WTC11 (cell line): Measurements from ENCODE around the gene PCDH1. TPM values are rescaled to one million over a fixed set of nuclear protein-coding genes. Genes with fewer than 3 reads are reported as not detected.

Experiments used
- ATAC-seq: fragments of 200-7000 bp; cut with Tn5 transposase; 2 replicates; pipeline ENCODE4 v1.10.0; 2021; ENCODE audit warnings: mild to moderate bottlenecking, moderate library complexity
- CTCF ChIA-PET: fragments of 300-600 bp; sonication (Branson Sonifier 250); formaldehyde crosslinking; loops from one replicate; lab custom pipeline; 2021; ENCODE audit warnings: antibody characterized with exemption; lab: Charles Lee
- POLR2A ChIA-PET: fragments of 350-600 bp; sonication (Branson Sonifier 250); formaldehyde crosslinking; loops from one replicate; lab custom pipeline; 2021; ENCODE audit warnings: antibody characterized with exemption; lab: Charles Lee
- DNase-seq: peaks from one replicate; pipeline ENCODE4 v3.0.0; 2021; ENCODE audit warnings: low spot score
- H3K27ac Mint-ChIP-seq: 2 replicates; pipeline ENCODE4 v1.8.0; 2021; ENCODE audit warnings: mixed read lengths
- H3K27me3 Mint-ChIP-seq: 2 replicates; pipeline ENCODE4 v1.8.0; 2021; ENCODE audit warnings: low read depth, mild to moderate bottlenecking, moderate library complexity, mixed read lengths
- H3K36me3 Mint-ChIP-seq: 2 replicates; pipeline ENCODE4 v1.8.0; 2021; ENCODE audit warnings: mixed read lengths
- H3K4me1 Mint-ChIP-seq: 2 replicates; pipeline ENCODE4 v1.8.0; 2022; ENCODE audit warnings: mixed read lengths
- H3K4me3 Mint-ChIP-seq: 2 replicates; pipeline ENCODE4 v1.8.0; 2021; ENCODE audit warnings: mild to moderate bottlenecking, moderate library complexity, mixed read lengths
- H3K9me3 Mint-ChIP-seq: 2 replicates; pipeline ENCODE4 v1.8.0; 2021; ENCODE audit warnings: mixed read lengths
- CBFB ChIP-seq: sonication (generic); formaldehyde crosslinking; IDR thresholded peaks from 2 replicates; pipeline ENCODE4 v1.8.1; 2022; ENCODE audit warnings: mild to moderate bottlenecking, low read depth, missing genetic modification reagents
- ELF4 ChIP-seq: sonication (generic); formaldehyde crosslinking; IDR thresholded peaks from 2 replicates; pipeline ENCODE4 v1.8.1; 2022; ENCODE audit warnings: low read depth, mild to moderate bottlenecking, moderate library complexity, missing genetic modification reagents
- ETV6 ChIP-seq: sonication (generic); formaldehyde crosslinking; IDR thresholded peaks from 2 replicates; pipeline ENCODE4 v1.8.1; 2022; ENCODE audit warnings: mild to moderate bottlenecking, missing genetic modification reagents
- FOXJ3 ChIP-seq: sonication (generic); formaldehyde crosslinking; IDR thresholded peaks from 2 replicates; pipeline ENCODE4 v1.9.0; 2021; ENCODE audit warnings: missing genetic modification reagents, mild to moderate bottlenecking, borderline replicate concordance
- GTF2I ChIP-seq: fragments of 250-450 bp; sonication (Bioruptor Pico); conservative IDR thresholded peaks from 2 replicates; pipeline ENCODE4 v1.4.0; 2021; ENCODE audit warnings: mild to moderate bottlenecking
- RORB ChIP-seq: fragments of 250-450 bp; sonication (Bioruptor Pico); IDR thresholded peaks from 2 replicates; pipeline ENCODE4 v1.9.0; 2021; ENCODE audit warnings: mild to moderate bottlenecking
- ZNF232 ChIP-seq: sonication (generic); formaldehyde crosslinking; IDR thresholded peaks from 2 replicates; pipeline ENCODE4 v1.8.0; 2022; ENCODE audit warnings: mild to moderate bottlenecking, missing genetic modification reagents
- total RNA-seq: library from RNA; stranded (reverse); gene quantifications from 3 replicates; pipeline ENCODE4 v1.2.3, GENCODE V29; 2021
- TF ChIP-seq, protein P1 (sequence below): sonication (generic); formaldehyde crosslinking; IDR thresholded peaks from 2 replicates; pipeline ENCODE4 v1.8.1; 2022; ENCODE audit warnings: low read depth, mild to moderate bottlenecking, moderate library complexity, missing genetic modification reagents, borderline replicate concordance
- TF ChIP-seq, protein P2 (sequence below): sonication (generic); formaldehyde crosslinking; IDR thresholded peaks from 2 replicates; pipeline ENCODE4 v1.8.1; 2023; ENCODE audit warnings: mild to moderate bottlenecking, missing genetic modification reagents
- TF ChIP-seq, protein P3 (sequence below): sonication (generic); formaldehyde crosslinking; IDR thresholded peaks from 2 replicates; pipeline ENCODE4 v1.8.1; 2022; ENCODE audit warnings: missing genetic modification reagents, borderline replicate concordance
- TF ChIP-seq, protein P4 (sequence below): fragments of 250-450 bp; sonication (Bioruptor Pico); IDR thresholded peaks from 2 replicates; pipeline ENCODE4 v1.9.0; 2021; ENCODE audit warnings: mild to moderate bottlenecking
- TF ChIP-seq, protein P5 (sequence below): fragments of 200-600 bp; IDR thresholded peaks from 2 replicates; pipeline ENCODE4 v1.8.0; 2022; ENCODE audit warnings: antibody characterized with exemption
- TF ChIP-seq, protein P6 (sequence below): sonication (generic); formaldehyde crosslinking; IDR thresholded peaks from 2 replicates; pipeline ENCODE4 v1.8.1; 2023; ENCODE audit warnings: mild to moderate bottlenecking, missing genetic modification reagents, moderate library complexity
- TF ChIP-seq, protein P7 (sequence below): sonication (generic); formaldehyde crosslinking; IDR thresholded peaks from 2 replicates; pipeline ENCODE4 v1.8.0; 2022; ENCODE audit warnings: mild to moderate bottlenecking, missing genetic modification reagents
- TF ChIP-seq, protein P8 (sequence below): sonication (generic); formaldehyde crosslinking; IDR thresholded peaks from 2 replicates; pipeline ENCODE4 v1.8.1; 2023; ENCODE audit warnings: mild to moderate bottlenecking, missing genetic modification reagents, borderline replicate concordance

Gene PCDH1
- total RNA-seq, 1 experiment from 2014 or later = 105 TPM

DNA sequence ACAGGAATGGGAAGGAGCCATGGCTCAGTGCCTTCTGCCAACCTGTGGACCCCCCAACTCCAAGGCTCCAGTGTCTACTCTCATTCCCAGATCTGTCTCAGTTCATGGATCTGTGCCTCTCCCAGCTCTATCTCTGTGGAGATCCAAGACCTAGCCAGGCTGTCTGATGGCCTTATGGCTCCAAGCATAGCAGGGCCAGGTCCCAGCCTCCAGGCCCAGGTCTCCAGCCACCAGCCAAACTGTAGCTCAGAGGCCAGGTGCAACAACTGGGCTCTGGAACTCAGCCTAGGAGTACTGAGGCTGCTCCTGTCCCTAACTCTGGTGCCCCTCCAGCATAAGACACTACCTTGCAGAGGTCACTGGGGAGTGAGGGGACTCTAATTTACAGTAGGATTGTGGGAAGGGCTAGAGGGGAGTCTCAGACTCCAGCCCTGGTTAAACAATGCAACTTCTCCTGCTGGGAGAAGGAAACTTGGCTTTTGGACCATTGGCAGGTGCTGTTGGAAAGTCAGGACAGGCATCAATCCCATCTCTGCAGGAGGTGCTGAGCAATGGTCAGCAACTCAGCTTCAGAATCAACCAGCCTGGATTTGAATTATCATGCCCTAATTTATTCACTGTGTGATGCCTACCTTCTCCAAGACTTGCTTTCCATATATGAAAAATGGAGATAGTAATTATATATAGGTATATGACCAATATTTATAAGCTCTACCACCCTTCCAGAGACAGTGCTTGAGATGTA, 63.0 kb downstream of the PCDH1 start (continued):
- TF ChIP-seq, protein P1, sequence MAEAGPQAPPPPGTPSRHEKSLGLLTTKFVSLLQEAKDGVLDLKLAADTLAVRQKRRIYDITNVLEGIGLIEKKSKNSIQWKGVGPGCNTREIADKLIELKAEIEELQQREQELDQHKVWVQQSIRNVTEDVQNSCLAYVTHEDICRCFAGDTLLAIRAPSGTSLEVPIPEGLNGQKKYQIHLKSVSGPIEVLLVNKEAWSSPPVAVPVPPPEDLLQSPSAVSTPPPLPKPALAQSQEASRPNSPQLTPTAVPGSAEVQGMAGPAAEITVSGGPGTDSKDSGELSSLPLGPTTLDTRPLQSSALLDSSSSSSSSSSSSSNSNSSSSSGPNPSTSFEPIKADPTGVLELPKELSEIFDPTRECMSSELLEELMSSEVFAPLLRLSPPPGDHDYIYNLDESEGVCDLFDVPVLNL (CRISPR knock-in tag) = no peak
- TF ChIP-seq GTF2I (CRISPR knock-in tag) = no peak
- TF ChIP-seq, protein P2, sequence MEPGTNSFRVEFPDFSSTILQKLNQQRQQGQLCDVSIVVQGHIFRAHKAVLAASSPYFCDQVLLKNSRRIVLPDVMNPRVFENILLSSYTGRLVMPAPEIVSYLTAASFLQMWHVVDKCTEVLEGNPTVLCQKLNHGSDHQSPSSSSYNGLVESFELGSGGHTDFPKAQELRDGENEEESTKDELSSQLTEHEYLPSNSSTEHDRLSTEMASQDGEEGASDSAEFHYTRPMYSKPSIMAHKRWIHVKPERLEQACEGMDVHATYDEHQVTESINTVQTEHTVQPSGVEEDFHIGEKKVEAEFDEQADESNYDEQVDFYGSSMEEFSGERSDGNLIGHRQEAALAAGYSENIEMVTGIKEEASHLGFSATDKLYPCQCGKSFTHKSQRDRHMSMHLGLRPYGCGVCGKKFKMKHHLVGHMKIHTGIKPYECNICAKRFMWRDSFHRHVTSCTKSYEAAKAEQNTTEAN (CRISPR knock-in tag) = no peak
- no peak for TF ChIP-seq ELF4 (CRISPR knock-in tag)
- TF ChIP-seq, protein P3, sequence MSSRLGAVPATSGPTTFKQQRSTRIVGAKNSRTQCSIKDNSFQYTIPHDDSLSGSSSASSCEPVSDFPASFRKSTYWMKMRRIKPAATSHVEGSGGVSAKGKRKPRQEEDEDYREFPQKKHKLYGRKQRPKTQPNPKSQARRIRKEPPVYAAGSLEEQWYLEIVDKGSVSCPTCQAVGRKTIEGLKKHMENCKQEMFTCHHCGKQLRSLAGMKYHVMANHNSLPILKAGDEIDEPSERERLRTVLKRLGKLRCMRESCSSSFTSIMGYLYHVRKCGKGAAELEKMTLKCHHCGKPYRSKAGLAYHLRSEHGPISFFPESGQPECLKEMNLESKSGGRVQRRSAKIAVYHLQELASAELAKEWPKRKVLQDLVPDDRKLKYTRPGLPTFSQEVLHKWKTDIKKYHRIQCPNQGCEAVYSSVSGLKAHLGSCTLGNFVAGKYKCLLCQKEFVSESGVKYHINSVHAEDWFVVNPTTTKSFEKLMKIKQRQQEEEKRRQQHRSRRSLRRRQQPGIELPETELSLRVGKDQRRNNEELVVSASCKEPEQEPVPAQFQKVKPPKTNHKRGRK (CRISPR knock-in tag) = no peak
- TF ChIP-seq ETV6 (CRISPR knock-in tag) = no peak
- TF ChIP-seq, protein P4, sequence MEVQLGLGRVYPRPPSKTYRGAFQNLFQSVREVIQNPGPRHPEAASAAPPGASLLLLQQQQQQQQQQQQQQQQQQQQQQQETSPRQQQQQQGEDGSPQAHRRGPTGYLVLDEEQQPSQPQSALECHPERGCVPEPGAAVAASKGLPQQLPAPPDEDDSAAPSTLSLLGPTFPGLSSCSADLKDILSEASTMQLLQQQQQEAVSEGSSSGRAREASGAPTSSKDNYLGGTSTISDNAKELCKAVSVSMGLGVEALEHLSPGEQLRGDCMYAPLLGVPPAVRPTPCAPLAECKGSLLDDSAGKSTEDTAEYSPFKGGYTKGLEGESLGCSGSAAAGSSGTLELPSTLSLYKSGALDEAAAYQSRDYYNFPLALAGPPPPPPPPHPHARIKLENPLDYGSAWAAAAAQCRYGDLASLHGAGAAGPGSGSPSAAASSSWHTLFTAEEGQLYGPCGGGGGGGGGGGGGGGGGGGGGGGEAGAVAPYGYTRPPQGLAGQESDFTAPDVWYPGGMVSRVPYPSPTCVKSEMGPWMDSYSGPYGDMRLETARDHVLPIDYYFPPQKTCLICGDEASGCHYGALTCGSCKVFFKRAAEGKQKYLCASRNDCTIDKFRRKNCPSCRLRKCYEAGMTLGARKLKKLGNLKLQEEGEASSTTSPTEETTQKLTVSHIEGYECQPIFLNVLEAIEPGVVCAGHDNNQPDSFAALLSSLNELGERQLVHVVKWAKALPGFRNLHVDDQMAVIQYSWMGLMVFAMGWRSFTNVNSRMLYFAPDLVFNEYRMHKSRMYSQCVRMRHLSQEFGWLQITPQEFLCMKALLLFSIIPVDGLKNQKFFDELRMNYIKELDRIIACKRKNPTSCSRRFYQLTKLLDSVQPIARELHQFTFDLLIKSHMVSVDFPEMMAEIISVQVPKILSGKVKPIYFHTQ = no peak
- TF ChIP-seq CBFB (CRISPR knock-in tag) = no peak
- no peak for TF ChIP-seq RORB (CRISPR knock-in tag)
- TF ChIP-seq, protein P5, sequence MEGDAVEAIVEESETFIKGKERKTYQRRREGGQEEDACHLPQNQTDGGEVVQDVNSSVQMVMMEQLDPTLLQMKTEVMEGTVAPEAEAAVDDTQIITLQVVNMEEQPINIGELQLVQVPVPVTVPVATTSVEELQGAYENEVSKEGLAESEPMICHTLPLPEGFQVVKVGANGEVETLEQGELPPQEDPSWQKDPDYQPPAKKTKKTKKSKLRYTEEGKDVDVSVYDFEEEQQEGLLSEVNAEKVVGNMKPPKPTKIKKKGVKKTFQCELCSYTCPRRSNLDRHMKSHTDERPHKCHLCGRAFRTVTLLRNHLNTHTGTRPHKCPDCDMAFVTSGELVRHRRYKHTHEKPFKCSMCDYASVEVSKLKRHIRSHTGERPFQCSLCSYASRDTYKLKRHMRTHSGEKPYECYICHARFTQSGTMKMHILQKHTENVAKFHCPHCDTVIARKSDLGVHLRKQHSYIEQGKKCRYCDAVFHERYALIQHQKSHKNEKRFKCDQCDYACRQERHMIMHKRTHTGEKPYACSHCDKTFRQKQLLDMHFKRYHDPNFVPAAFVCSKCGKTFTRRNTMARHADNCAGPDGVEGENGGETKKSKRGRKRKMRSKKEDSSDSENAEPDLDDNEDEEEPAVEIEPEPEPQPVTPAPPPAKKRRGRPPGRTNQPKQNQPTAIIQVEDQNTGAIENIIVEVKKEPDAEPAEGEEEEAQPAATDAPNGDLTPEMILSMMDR = no peak

DNA sequence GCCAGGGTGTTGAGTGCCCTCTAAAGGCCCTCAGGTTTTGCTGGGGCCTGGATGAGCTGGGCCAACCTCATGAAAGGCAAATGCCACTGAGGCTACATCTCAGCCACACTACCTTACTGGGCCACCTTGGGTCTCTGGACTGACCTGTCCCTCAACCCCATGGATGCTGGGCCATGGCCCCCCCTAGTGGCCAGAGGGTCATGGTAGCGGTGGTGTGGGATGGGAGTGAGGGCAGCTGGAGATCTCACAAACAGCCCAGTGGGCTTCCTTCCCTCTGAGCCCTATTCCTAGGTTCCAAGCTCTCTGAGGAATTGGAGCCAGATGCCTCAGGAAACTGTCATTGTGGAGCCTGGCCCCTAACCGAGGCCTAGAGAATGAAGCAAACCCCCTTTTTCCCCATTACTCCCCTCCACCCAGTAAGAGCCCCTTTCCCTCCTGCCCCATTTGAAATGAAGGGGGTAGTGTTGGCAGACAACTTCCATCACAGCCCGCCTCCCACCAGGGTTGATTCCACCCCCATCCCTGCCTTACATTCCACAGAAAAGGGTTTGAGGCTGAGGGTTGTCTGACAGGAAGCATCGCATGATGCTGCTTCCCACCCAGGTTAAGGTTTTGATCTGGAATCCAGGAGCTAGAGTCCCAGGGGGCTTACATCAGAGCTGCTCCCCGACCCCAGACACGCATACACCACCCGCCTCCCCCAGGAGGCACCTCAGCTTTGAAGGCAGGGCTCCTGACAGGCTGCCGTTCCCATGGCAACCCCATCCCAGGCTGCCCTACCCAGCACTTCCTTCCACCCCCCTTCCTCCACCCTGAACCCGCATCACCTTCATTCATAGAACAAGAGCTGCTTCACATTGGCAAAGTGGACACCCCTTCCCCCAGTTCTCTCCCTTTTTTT, 63.9 kb downstream of the PCDH1 start:
- ATAC-seq = peak; percentile 25
- Mint-ChIP-seq H3K27me3 (peaks cover 2% of the 10 kb centered on the region; the same call in 1 of the 2 replicates), H3K27ac (no peak overlapping the region), H3K4me3 (no peak overlapping the region), H3K36me3 (no peaks in the 10 kb centered on the region), H3K9me3 (no peaks in the 10 kb centered on the region), H3K4me1 (peaks cover 82% of the 10 kb centered on the region)
- DNase-seq = peak; percentile 90
- ChIA-PET CTCF (interaction anchor here (0.5 to 20.5 kb wide), 49 partner anchors 9 to 511 kb away, joined by 3 to 406 read pairs (median 4); partner anchors contain the start of genes DELE1, DIAPH1, PCDH1 and SPRY4), POLR2A (interaction anchor here (0.5 to 4.8 kb wide), 4 partner anchors 25 to 63 kb away, joined by 3 to 66 read pairs (median 39); partner anchors contain the start of gene PCDH1)
- TF ChIP-seq, protein P5 = peak; percentile 79
- TF ChIP-seq ZNF232 (0 out of 2 replicates have a peak, but pooled peaks have one; percentile 19), FOXJ3 (CRISPR knock-in tag) (no peak)
- TF ChIP-seq, protein P6, sequence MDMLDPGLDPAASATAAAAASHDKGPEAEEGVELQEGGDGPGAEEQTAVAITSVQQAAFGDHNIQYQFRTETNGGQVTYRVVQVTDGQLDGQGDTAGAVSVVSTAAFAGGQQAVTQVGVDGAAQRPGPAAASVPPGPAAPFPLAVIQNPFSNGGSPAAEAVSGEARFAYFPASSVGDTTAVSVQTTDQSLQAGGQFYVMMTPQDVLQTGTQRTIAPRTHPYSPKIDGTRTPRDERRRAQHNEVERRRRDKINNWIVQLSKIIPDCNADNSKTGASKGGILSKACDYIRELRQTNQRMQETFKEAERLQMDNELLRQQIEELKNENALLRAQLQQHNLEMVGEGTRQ (CRISPR knock-in tag) = 0 out of 2 replicates have a peak, but pooled peaks have one; percentile 6
- TF ChIP-seq, protein P7, sequence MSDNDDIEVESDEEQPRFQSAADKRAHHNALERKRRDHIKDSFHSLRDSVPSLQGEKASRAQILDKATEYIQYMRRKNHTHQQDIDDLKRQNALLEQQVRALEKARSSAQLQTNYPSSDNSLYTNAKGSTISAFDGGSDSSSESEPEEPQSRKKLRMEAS (CRISPR knock-in tag) = peak; percentile 36; the same call in 1 of the 2 replicates
- TF ChIP-seq, protein P8, sequence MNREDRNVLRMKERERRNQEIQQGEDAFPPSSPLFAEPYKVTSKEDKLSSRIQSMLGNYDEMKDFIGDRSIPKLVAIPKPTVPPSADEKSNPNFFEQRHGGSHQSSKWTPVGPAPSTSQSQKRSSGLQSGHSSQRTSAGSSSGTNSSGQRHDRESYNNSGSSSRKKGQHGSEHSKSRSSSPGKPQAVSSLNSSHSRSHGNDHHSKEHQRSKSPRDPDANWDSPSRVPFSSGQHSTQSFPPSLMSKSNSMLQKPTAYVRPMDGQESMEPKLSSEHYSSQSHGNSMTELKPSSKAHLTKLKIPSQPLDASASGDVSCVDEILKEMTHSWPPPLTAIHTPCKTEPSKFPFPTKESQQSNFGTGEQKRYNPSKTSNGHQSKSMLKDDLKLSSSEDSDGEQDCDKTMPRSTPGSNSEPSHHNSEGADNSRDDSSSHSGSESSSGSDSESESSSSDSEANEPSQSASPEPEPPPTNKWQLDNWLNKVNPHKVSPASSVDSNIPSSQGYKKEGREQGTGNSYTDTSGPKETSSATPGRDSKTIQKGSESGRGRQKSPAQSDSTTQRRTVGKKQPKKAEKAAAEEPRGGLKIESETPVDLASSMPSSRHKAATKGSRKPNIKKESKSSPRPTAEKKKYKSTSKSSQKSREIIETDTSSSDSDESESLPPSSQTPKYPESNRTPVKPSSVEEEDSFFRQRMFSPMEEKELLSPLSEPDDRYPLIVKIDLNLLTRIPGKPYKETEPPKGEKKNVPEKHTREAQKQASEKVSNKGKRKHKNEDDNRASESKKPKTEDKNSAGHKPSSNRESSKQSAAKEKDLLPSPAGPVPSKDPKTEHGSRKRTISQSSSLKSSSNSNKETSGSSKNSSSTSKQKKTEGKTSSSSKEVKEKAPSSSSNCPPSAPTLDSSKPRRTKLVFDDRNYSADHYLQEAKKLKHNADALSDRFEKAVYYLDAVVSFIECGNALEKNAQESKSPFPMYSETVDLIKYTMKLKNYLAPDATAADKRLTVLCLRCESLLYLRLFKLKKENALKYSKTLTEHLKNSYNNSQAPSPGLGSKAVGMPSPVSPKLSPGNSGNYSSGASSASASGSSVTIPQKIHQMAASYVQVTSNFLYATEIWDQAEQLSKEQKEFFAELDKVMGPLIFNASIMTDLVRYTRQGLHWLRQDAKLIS (CRISPR knock-in tag) = no peak
